HG03460 (cell line): Measurements from ENCODE around the gene RNF144A.

Experiments used
- ATAC-seq: cut with Tn5 transposase; IDR thresholded peaks from one replicate; pipeline ENCODE4 v1.9.1; 2021; ENCODE audit not compliant: unreplicated experiment

RNF144A gene

DNA sequence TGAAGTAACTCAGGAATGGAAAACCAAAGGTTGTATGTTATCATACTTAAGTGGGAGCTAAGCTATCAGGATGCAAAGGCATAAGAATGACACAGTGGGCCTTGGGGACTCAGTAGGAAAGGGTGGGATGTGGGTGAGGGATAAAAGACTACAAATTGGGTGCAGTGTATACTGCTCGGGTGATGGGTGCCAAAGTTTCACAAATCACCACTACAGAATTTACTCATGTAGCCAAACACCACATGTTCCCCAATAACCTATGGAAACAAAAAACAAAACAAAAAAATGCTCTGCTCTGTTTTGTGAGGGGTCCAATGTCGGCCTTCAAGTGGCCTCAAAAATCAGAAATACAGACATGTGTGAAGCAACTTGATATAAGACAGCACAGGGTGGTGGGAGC lies 8.9 kb upstream of the RNF144A start:
- no peak for ATAC-seq

DNA sequence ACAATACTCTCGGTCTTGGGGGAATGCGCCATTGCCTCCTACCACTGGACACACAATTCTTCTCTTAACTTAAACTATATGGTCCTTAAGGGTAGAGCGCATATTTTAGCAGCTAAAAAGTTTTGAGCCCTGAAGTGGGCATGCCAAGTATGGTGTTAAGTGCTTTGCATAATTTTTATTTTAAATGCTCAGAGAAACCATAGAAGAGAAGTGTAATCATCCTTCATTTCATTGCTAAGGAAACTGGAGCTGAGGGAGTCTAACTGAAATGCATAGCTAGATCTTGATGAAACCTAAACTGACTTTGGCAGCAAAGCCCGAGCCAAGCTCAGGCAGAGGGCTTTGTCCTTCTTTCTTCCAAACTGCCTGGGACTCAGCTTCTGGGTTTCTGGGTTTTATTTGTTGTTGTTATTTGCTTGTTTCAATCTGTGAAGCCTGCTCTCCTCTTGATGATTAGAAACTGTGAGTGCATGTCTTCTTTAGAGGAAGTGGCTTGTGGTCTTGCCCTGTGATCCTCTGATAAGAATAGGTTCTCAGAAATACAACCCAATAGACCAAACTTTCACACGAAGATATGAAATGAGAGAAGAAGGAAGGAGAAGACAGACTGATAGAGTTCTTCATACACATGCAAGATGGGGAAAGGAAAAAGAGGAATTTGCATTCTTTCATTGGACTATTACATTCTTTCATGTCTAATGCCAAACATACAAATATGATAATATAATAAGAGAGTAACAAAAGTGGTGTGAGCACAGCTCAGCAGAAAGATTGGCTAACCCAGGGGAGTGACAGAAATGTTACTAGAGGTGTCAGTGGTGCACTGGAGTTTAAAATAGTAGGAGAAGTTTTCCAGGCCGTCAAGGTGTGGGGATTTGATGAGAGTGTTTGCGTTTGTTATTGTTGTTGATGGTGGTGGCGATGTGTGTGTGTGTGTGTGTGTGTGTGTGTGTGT lies 7.5 kb upstream of the RNF144A start:
- peak; percentile 98 for ATAC-seq

DNA sequence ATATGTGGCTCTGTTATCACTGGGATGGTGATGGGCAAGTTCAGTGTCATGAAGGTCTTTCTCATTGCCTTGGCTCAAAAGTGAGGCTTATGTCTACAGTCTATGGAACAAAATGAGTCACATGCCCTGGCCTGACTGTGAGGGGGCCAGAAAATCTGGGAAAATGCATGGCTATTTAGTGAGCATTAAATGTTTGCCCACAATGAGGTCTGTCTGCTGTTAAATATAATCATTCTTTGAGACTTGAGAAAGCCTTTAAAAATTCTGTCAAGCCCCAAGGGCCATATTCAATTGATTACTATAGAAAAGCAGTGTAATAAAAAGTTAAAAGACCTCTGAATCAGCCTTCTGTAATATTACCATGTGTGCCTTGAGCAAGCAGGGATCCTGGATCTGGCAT lies 5.5 kb upstream of the RNF144A start:
- ATAC-seq: no peak

DNA sequence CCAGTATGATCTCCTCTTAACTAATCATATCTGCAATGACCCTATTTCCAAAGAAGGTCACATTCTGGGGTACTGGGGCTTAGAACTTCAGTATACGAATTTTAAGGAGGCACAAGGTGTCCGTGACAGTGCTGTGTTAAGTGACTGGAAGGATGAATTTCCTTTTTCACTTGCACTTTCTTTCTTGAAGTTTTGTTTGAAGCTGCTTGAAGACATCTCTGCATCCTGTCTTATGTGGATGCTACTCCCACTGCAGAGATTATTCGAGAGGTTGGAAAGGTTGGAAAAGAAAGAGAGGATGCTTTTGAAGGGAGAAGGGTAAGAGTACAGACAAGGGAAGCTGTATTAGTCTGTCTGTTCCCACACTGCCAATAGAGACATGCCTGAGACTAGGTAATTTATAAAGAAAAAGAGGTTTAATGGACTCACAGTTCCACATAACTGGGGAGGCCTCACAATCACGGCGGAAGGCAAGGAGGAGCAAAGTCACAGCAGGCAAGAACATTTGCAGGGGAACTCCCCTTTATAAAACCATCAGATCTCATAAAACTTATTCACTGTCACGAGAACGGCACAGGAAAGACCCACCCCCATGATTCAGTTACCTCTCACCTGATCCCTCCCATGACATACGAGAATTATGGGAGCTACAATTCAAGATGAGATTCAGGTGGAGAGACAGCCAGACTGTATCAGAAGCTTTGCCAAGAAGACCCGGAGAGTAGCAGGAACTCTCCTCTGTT lies 3.6 kb upstream of the RNF144A start:
- no peak for ATAC-seq

DNA sequence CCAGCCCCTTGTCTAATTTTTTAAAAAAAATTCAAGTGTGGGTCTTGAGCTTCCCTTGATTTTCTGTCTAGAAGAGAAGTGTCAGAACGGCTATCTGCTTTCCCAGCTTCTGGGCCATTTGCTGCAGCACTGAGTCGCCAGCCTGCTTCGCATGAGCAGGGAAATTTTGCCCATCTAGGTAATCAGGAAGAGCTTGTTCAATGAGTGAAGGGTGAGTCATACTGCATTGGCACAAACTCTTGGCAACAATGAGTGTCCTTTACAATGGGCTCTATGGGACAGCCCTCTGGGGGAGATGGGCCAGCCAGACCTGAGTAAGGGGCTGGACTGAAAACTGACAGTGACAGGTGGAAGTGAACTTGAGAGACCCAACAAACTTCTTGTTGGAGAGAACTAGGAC lies 2.4 kb upstream of the RNF144A start:
- ATAC-seq: no peak

GRCh38 chr2:6915399-6915798 lies 1.8 kb upstream of the RNF144A start:
- ATAC-seq: no peak

DNA sequence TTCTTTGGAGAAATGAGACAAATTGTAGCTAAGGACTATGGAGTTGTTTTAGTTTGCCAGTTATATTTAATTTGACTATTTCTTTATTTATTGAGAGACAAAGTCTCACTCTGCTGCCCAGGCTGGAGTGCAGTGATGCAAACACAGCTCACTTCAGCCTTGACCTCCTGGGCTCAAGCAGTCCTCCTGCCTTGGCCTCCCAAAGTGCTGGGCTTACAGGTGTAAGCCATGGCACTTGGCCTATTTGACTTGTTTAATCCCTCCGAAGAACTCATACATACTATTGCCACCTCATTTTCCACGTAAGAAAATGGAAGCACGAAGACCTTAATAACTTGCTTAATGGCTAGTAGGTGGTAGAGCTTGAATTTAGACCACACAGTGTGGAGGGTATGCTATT lies 988 bp upstream of the RNF144A start:
- ATAC-seq: no peak

- ATAC-seq: no peak
Measured at GRCh38 chr2:6916736-6917070, 509 bp upstream of the RNF144A start.

GRCh38 chr2:6917761-6918421 lies 679 bp downstream of the RNF144A start:
- peak; percentile 29 for ATAC-seq

- no peak for ATAC-seq
Measured at GRCh38 chr2:6919901-6920742, 2.9 kb downstream of the RNF144A start.

GRCh38 chr2:6920743-6921064 lies 3.5 kb downstream of the RNF144A start:
- ATAC-seq: no peak

DNA sequence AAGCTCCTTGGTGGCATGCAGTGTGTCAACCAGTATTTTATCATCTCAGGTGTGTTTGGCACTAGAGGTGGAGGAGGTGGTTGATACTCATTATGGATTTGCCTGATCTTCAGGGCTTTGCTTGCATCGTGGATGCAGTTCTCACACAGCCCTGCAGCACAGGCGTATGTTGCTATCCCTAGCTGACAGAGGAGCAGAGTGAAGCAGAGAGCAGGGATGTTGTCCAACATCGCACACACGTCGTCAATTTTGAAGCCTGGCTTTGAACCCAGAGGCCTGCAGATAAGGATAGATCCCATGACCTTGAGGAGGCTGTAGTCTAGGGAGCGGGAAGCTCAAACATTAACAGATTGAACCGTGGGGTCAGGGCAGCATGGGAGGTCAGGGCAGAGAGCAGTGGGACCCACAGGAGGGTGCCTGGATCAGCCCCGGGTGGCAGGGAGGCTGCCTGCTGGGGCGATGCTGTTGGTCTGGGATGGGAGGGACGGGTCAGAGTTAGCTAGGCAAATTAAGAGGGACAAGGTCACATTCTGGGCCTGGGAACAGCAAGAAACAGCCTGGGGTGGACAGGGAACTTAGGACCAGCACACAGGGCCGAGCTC lies 4.2 kb downstream of the RNF144A start:
- ATAC-seq: no peak

DNA sequence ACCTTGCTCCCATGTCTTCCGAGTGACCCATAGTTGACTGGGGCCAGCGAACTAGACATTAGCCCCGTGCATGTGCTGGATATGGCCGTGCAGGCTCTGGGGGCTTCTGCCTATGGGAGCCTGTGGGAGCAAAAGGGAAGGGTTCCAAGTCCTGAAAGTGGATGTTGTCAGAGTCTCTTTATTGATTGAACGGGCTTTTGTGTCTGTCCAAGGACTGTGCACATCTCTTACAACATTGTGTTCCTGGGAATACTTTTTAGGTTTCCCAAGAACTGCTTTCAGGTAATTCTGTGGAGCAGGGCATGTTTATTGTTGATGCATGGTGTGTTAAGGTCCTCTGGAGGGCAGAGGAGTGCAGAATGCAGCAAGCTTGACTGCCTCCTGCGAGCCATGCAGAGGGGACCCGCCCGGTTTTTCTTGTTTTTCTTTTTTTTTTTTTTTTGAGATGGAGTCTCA lies 5.0 kb downstream of the RNF144A start:
- no peak for ATAC-seq

DNA sequence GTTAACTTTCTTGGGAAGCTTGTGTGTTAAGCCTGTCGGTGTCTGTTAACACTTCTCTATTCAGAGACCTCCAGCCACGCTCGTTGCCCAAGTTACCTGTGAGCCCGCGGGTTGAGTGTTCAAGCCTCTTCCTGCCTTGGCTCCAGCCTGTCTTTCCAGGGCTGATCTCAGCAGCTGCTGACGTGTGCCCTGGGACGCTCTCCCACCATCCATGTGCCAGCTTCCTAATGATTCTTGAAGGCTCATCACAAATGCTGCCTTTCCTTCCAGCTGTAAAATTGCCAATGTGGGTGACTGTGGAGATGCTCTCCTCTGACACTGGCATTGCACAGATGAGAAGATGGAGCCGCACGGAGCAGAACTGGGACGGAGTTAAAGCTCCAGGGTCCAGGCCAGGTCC lies 6.1 kb downstream of the RNF144A start:
- no peak for ATAC-seq

- ATAC-seq: no peak
Measured at GRCh38 chr2:6924101-6924923, 7.1 kb downstream of the RNF144A start.

DNA sequence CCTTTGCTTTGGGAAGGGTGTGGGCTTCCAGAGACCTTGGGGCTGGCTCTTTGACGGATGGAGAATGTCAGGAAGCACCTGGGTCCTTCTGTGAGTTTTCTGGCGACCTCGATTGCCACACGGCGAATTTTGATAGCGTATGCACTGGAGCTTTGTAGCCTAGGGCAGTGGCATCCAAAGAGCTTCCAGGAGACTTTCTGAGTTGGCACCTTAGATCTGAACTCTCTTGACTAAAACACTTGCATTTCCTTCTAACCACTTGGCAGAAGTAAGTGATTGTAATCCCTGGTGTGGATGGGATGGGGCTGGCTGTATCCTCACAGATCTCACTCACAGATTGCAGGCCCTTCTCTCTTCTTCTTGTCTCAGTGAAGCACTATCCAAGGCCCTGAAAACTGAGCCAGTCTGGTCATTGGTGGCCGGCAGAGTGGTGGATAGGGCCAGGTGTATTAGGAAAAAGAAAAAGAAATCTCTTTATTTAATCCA lies 7.8 kb downstream of the RNF144A start:
- no peak for ATAC-seq

DNA sequence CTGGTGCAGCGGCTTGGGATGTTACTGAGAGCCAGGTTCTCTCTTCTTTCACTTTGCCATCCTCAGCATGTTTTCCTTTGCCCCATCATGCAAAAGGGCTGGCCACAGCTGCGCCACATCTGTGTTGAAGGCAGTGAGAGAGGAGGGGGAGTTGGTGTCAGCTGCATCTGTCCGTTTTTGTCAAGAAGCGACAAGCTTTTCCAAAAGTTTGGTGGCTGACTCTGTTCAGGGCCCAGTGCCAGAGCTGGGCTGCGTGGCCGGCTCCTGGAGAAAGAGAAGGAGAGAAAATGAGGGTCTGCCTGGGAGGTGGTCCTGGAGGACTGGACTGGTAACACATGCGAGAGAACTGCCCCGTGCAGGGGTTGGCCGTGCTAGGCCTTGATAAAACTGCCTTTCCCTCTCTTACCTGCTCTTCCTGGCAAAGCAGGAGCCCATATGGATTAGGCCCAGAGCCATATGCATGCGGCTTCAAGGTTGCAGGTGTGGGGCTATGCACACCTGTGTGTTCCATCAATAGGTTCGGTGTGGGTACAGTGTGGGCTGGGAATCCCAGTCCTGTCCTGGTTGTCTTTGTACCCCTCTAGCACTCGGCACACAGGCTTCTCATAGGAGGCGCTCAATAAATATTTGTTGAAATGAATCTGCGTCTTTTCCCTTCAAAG lies 9.0 kb downstream of the RNF144A start:
- no peak for ATAC-seq

GRCh38 chr2:6927186-6927585 lies 10.0 kb downstream of the RNF144A start:
- no peak for ATAC-seq

DNA sequence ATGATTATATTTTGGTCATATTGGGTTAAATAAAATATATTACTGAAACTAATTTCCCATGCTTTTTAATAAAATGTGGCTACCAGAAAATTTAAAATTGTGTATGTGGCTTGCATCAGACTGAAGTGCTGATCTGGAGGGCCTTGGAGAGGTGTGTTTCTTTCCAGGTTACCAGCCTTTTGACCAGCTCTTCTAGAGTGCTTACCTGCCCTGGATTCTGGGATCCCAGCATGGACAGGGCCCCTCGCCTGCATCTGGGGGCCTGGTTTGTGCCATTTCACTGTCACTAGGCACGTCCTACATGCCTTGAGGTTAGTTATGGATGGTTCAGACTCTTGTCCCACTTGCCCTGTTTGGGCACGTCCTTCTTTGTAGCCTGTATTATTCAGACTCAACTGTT lies 10.5 kb downstream of the RNF144A start:
- ATAC-seq: no peak
